HL-60/S4 (cell line): Measurements from ENCODE around the gene CCDC57.

Experiments used
- in situ Hi-C: fragments of 300-500 bp; cut with MboI; formaldehyde crosslinking; loops from 2 replicates; pipeline ENCODE4 v1.14.3; 2022; ENCODE audit warnings: low sequenced_read_pairs

Gene CCDC57

DNA sequence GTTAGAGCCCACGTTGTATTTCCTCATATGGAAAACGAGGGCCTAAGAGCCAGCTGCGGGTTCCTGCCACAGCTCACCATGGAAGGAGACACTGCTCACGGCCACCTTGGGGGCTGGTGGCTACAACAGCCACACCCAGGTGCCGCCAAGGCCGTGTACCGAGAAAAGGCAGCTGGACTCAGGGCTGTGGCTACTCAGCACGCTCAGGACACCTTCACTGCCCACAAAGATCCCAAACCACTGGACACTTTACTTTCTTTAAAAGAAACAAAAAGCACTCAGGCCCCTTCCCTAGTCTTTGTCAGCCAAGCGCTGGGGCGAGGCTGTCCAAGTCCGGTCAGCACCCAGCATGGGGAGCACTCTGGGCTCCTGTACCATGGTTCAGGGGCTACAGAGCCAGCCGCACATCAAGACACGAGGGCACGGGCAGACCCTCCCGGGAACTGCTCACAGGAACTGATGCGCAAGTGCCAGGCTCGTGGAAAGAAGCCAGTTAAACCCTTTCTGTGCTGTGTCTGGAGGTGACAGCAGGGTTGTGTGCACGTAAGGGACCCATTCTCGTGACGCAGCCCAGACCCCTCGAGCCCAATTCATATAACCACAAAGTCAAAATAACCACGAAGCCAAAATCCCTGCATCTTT lies 34.7 kb upstream of the CCDC57 start:
- in situ Hi-C loops = loop anchor here (10.0 kb wide), 1 partner anchor 77 kb away; no protein-coding TSS in a partner anchor

DNA sequence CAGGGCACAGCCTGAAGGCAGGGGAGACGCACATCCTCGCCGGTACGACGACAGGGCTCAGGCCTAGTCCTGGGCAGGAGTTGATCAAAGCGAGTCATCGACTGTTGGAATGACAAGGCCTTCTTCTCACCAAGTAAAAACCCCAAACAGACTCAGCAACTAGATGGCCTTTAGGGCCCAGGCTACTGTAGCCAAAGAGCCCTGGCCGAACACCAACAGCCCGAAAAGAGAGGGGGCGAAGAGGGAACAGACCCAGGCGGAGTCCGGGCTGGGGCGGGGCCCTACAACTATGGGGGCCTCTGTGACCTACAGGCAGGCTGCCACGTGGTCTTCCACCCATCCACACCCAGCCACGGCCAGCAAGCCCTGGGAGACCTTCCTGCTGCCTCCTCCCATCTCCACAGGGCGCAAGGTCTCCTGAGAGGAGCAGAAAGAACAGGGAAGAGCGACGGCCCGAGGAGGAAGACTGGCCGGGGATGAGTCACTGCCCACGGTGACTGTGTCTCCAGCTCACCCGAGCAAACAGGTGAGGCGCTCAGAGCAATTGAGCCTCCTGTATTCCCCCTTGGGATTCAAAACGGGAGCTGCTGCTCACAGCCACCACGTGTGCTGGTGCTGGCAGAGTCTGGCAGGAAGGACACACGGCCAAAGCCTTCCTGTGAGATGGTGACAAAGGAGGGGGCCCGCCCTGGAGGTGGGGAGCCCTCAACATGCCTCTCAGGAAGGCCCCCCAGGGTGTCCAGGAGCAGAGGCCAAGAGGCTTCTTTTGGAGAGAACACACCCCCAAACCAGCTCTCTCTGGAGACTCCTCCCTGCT lies 33.9 kb upstream of the CCDC57 start:
- in situ Hi-C loops = loop anchor here (10.0 kb wide), 1 partner anchor 78 kb away; no protein-coding TSS in a partner anchor

- in situ Hi-C loops = loop anchor here (10.0 kb wide), 1 partner anchor 79 kb away; no protein-coding TSS in a partner anchor
Measured at GRCh38 chr17:82246040-82246364, 33.4 kb upstream of the CCDC57 start.

DNA sequence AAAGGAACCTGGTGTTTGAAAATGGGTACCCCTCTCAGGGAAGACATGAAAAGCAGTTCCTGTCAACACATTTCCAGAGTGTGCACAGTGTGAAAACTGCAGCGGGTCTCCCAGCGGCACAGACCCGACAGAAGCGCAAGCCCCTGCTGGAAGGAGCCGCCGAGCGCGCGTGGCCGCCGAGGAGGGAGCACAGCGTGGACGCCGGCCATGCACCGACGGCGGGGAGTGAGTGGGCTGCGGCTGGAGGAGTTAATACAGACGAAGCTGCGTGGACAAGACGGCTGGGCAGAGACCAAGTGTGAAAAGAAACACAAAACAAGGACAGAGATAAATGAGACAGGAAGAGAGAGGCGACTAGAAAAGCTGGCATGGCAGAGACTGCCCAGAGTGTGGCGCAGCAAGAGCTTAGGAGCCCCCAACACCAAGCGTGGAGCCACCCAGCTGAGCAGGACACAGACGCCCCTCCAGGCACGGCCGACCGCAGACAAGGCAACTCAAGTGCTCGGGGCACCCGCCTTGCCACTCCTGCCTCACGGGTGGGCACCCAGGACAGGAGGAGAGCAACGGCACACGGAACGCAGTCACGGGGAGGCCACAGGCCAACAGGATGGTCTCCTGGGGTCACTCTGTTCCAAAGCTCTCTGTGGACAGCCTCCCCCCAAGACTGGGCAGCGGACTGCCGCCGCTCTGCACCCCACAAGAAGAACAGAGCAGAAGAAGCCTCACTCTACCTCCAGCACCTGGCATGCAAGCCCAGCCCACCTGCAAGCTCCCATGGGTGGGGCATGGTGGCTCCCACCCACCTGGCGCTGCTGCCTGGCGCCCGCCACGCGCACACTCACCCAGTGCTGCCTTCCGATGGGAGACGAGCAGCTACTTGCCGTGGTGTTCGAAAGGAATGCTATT lies 32.7 kb upstream of the CCDC57 start:
- in situ Hi-C loops = loop anchor here (10.0 kb wide), 1 partner anchor 79 kb away; no protein-coding TSS in a partner anchor

GRCh38 chr17:82244413-82245133 lies 31.9 kb upstream of the CCDC57 start:
- in situ Hi-C loops = loop anchor here (10.0 kb wide), 1 partner anchor 80 kb away; no protein-coding TSS in a partner anchor

DNA sequence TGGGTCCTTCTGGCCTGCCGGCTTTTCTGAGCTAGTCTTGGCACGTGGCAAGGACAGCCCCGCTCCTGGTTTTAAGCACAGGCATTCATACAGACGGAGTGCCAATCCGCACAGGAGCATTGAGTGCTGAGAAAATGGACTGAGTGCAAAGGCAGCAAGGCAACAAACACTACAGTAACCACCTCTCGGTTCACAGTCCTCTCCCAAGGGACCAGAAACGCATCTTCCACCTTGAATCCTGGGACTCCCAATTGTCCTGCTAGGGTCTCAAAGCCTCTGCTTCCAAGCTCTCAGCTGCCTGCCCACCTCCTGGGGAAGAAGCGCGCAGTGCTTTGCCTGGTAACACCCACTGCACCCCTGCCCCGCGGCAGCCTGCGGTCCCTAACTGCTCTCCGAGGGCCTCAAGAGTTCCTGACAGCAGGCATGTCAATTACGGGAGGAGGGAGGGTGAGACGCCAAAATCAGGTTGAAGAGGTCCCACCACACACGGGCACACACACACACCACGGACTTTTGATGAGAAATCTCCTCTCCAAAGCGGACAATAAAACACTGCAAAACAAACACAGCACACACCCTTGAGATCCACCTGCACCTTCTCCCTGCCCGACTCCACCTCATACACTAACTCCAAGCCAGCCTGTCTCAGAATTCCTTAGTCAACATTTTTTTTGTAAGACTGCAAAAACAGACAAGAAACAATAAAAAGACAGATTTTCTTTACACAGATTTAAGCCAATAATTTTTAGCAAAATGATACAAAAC lies 31.2 kb upstream of the CCDC57 start:
- in situ Hi-C loops = loop anchor here (10.0 kb wide), 1 partner anchor 81 kb away; no protein-coding TSS in a partner anchor

GRCh38 chr17:82242977-82243647 lies 30.5 kb upstream of the CCDC57 start:
- in situ Hi-C loops = loop anchor here (10.0 kb wide), 1 partner anchor 82 kb away; no protein-coding TSS in a partner anchor

DNA sequence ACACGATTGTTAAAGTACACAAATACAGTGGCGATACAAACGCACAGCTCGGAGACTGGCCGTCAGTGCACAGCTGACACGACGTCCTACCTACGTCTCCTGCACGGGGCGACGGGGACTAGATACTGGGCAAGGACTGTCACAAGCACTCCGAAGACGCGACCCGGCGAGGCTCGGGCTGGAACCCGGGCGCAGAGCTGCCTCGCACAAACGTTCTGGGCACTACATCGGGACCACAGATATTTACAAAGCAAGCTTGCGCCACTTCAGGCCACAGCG lies 30.0 kb upstream of the CCDC57 start:
- in situ Hi-C loops = loop anchor here (10.0 kb wide), 1 partner anchor 82 kb away; no protein-coding TSS in a partner anchor

DNA sequence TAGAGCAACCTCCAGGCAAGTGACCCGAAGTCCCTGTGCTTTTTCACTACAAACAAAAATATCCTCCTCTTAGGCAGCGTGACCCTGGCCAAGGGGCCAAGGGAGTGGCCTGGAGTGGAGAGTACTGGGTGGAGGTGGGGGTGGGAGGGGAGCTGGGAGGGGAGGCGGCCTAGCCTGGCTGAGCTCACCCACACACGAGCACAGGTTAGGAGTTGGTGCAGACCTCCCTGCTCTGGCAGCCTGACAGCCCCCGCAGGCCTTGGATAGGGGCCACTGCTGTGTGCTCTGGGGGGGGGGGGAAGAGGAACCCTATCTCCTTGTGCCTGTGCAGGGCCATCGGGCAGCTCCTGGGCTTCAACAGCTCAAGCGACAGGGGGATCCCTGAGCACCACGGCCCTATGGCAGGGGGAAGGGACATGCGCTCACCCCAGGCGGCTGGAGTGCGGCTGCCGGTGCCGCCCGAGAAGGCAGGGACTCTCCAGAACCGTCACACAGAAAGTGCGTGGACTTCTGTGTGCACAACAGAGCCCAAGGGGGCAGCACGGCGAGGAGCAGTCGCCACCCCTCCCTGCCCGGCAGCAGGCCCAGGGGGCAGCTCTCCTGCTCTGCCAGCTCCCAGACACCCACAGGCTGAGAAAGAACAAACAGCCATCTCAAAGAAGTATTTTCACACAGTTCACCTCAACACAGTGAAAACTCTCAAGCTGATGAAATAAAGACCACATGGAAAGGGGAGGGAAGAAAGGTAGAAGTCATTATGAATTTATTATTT lies 29.5 kb upstream of the CCDC57 start:
- in situ Hi-C loops = loop anchor here (10.0 kb wide), 1 partner anchor 83 kb away; no protein-coding TSS in a partner anchor

GRCh38 chr17:82241183-82241925 lies 28.7 kb upstream of the CCDC57 start:
- in situ Hi-C loops = loop anchor here (10.0 kb wide), 1 partner anchor 83 kb away; no protein-coding TSS in a partner anchor

- in situ Hi-C loops = loop anchor here (10.0 kb wide), 1 partner anchor 84 kb away; no protein-coding TSS in a partner anchor
Measured at GRCh38 chr17:82240506-82241182, 28.0 kb upstream of the CCDC57 start.

GRCh38 chr17:82239926-82240505 lies 27.4 kb upstream of the CCDC57 start:
- in situ Hi-C loops = loop anchor here (10.0 kb wide), 1 partner anchor 85 kb away; no protein-coding TSS in a partner anchor

DNA sequence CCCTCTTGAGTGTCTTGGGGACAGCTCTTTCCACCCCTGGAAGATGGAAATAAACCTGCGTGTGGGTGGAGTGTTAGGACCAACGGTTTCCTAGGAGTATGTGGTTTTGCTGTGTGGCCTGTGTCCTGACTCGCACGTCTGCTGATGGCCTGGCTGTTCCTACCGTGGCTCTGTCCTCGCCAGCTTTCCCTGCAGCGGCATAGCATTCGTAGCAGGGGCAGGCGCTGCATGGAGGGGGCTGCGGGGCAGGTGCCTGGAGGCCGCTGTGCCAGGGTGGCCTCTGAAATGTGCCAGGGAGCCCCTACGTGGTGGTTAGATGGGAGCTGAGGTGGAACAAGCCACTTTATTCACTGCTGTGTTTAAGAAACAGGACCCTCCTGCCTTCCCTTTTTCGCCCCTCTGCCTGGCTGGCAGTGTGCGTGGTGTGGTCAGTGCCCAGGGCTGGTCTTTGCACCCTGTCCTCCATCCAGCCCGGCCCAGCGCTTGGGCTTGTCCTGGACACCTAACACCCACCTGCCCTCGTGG lies 26.8 kb upstream of the CCDC57 start:
- in situ Hi-C loops = no loop called here

GRCh38 chr17:82238472-82239201 lies 26.0 kb upstream of the CCDC57 start:
- in situ Hi-C loops = no loop called here

- in situ Hi-C loops = no loop called here
Measured at GRCh38 chr17:82237746-82238471, 25.3 kb upstream of the CCDC57 start.
